ENCODE measurements around the gene CACNA1C. TPM values are rescaled to one million over a fixed set of nuclear protein-coding genes. Genes with fewer than 3 reads are reported as not detected.

The CACNA1C gene
- total RNA-seq, 2 experiments from 2014 or later, result 0.69 to 1.4 TPM

- no peak for DNase-seq (ENCODE audit: low spot score)
- Histone ChIP-seq H3K4me2 (ENCODE audit: low read length) (peak overlapping the region; percentile 54; the same call in 1 of the 2 replicates), H3K4me1 (ENCODE audit: insufficient read depth, low read length, poor library complexity, severe bottlenecking) (no peaks in the 10 kb centered on the region), H3K4me3 (ENCODE audit: low read depth, low read length, poor library complexity, severe bottlenecking) (no peak overlapping the region), H3K36me3 (ENCODE audit: insufficient read depth, low read length) (no peaks in the 10 kb centered on the region), H3K79me2 (ENCODE audit: insufficient read depth, low read depth, low read length) (no peaks in the 10 kb centered on the region), H3K27ac (ENCODE audit: low read depth, low read length, poor library complexity, severe bottlenecking) (no peak overlapping the region), H3K9me3 (ENCODE audit: low read length) (no peaks in the 10 kb centered on the region), H3K9me2 (ENCODE audit: insufficient read depth, low read length) (no peaks in the 10 kb centered on the region), H2AFZ (ENCODE audit: low read length) (no peak overlapping the region), H4K20me1 (ENCODE audit: insufficient read depth, low read length) (no peaks in the 10 kb centered on the region)
- BruUV-seq (replicated peaks), result no TSS peak
- POLR2A ChIA-PET, result no interaction called here
- intact Hi-C loops (cut with micrococcal nuclease; ENCODE audit: unreplicated experiment), result no loop called here
- CTCF ChIA-PET (ENCODE audit: unreplicated experiment), result no interaction called here
- TF ChIP-seq EZH2phosphoT487 (IDR thresholded peaks at IDR 0.05; ENCODE audit: borderline replicate concordance, low read depth, low read length) (no peak), CTCF (conservative IDR thresholded peaks at IDR 0.05; ENCODE audit: low read length) (no peak)
Observed at GRCh38 chr12:2690348-2691005, 637.7 kb downstream of the CACNA1C start.

DNA sequence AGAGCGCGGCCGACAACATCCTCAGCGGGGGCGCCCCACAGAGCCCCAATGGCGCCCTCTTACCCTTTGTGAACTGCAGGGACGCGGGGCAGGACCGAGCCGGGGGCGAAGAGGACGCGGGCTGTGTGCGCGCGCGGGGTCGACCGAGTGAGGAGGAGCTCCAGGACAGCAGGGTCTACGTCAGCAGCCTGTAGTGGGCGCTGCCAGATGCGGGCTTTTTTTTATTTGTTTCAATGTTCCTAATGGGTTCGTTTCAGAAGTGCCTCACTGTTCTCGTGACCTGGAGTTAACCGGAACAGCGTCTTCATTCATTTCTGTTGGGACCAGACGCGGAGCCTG, 638.2 kb downstream of the CACNA1C start:
- Histone ChIP-seq H3K9me2 (ENCODE audit: insufficient read depth, low read length) (no peaks in the 10 kb centered on the region), H3K79me2 (ENCODE audit: insufficient read depth, low read depth, low read length) (no peaks in the 10 kb centered on the region), H2AFZ (ENCODE audit: low read length) (no peak overlapping the region), H3K4me3 (ENCODE audit: low read depth, low read length, poor library complexity, severe bottlenecking) (no peak overlapping the region), H4K20me1 (ENCODE audit: insufficient read depth, low read length) (no peaks in the 10 kb centered on the region), H3K27ac (ENCODE audit: low read depth, low read length, poor library complexity, severe bottlenecking) (no peak overlapping the region), H3K4me1 (ENCODE audit: insufficient read depth, low read length, poor library complexity, severe bottlenecking) (no peaks in the 10 kb centered on the region), H3K4me2 (ENCODE audit: low read length) (peak overlapping the region; percentile 54; the same call in 1 of the 2 replicates), H3K36me3 (ENCODE audit: insufficient read depth, low read length) (no peaks in the 10 kb centered on the region), H3K9me3 (ENCODE audit: low read length) (no peaks in the 10 kb centered on the region)
- no TSS peak for BruUV-seq (replicated peaks)
- POLR2A ChIA-PET, result no interaction called here
- intact Hi-C loops (cut with micrococcal nuclease; ENCODE audit: unreplicated experiment), result no loop called here
- no peak for DNase-seq (ENCODE audit: low spot score)
- TF ChIP-seq CTCF (conservative IDR thresholded peaks at IDR 0.05; ENCODE audit: low read length) (no peak), EZH2phosphoT487 (IDR thresholded peaks at IDR 0.05; ENCODE audit: borderline replicate concordance, low read depth, low read length) (no peak)
- CTCF ChIA-PET (ENCODE audit: unreplicated experiment), result interaction anchor here (1.1 kb wide), 1 partner anchor 7 kb away, joined by 5 read pairs; no protein-coding TSS in a partner anchor

GRCh38 chr12:2691345-2692071, 638.7 kb downstream of the CACNA1C start:
- H3K79me2 ChIP-seq (ENCODE audit: insufficient read depth, low read depth, low read length), result no peaks in the 10 kb centered on the region
- no peaks in the 10 kb centered on the region for H4K20me1 ChIP-seq (ENCODE audit: insufficient read depth, low read length)
- no peak overlapping the region for H3K4me3 ChIP-seq (ENCODE audit: low read depth, low read length, poor library complexity, severe bottlenecking)
- peak overlapping the region; percentile 54; the same call in 1 of the 2 replicates for H3K4me2 ChIP-seq (ENCODE audit: low read length)
- no peaks in the 10 kb centered on the region for H3K9me2 ChIP-seq (ENCODE audit: insufficient read depth, low read length)
- H2AFZ ChIP-seq (ENCODE audit: low read length), result no peak overlapping the region
- no peaks in the 10 kb centered on the region for H3K9me3 ChIP-seq (ENCODE audit: low read length)
- DNase-seq (ENCODE audit: low spot score), result peak; percentile 3
- no peak overlapping the region for H3K27ac ChIP-seq (ENCODE audit: low read depth, low read length, poor library complexity, severe bottlenecking)
- no peak for TF ChIP-seq CTCF (conservative IDR thresholded peaks at IDR 0.05; ENCODE audit: low read length)
- no peak for TF ChIP-seq EZH2phosphoT487 (IDR thresholded peaks at IDR 0.05; ENCODE audit: borderline replicate concordance, low read depth, low read length)
- intact Hi-C loops (cut with micrococcal nuclease; ENCODE audit: unreplicated experiment), result no loop called here
- POLR2A ChIA-PET, result interaction anchor here (0.6 kb wide), 1 partner anchor 901 kb away, joined by 3 read pairs; no protein-coding TSS in a partner anchor
- H3K4me1 ChIP-seq (ENCODE audit: insufficient read depth, low read length, poor library complexity, severe bottlenecking), result no peaks in the 10 kb centered on the region
- CTCF ChIA-PET (ENCODE audit: unreplicated experiment), result interaction anchor here (1.1 kb wide), 1 partner anchor 8 kb away, joined by 5 read pairs; no protein-coding TSS in a partner anchor
- no TSS peak for BruUV-seq (replicated peaks)
- H3K36me3 ChIP-seq (ENCODE audit: insufficient read depth, low read length), result no peaks in the 10 kb centered on the region
